K562 treated with DMSO at 1 percent for 4 hours (cell line): Measurements from ENCODE around the gene SMYD1. TPM values are rescaled to one million over a fixed set of nuclear protein-coding genes. Genes with fewer than 3 reads are reported as not detected.

Experiments used
- total RNA-seq: library from RNA; unstranded; fragments of 300-600 nt; gene quantifications from 2 replicates; pipeline ENCODE4 v1.2.3, GENCODE V29; 2022; ENCODE audit not compliant: insufficient read depth

SMYD1 gene
- total RNA-seq, result not detected in 2 replicates

DNA sequence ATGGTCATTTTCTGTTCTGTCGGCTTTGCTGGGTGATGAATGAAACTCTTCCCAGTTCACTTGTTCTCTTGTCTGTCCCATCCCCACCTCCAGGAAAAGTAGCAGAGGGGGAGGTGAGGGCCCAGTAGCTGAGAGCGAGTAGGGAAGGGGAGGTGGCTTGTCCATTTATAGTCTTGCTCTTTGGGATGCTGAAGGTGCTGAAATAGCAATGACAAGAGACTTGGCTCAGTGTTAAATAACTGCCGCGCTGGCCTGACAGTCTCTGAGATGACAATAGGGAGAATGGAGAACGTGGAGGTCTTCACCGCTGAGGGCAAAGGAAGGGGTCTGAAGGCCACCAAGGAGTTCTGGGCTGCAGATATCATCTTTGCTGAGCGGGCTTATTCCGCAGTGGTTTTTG lies at the start of gene SMYD1:
SMYD1 (plus strand) TSS at position 228 of the 400 bp plus-strand sequence; CDS start at position 268, 40 bp downstream.

DNA sequence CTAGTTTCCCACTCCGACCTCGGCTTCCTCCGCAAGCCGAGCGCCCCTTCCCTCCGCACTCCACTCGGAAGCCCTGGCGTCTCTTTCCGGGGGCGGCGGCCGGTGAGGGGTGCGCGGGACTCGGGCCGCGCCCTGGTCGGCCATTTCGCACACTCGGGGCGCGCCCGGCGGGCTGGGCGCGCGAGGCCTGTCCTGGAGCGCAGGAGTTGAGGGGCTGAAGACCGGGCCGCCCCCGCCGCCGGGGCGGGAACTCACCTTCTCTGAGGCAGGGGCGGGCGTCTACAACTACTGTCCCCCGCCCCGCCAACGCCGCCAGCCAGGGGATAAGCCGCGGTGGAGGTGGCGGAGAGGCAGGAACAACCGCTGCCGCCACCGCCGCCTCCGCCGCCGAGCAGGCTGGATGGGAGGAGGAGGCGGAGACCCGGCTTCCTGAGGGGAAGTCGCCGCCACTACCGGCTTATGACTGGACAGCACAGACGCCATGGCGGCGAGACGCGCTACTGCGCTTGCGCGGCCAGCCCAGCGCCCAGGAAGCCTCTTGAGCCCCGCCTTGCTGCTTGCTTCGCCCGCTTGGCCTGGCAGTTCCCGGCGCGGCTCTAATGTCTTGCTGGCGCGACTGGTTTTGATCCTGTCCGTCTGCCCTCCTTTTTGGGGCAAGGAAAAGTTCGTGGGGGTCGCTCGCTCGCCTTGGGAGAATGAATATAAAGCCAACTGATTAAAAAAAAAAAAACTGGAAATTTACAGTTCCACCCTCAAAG lies 12.1 kb upstream of the SMYD1 start, which contains the start of gene KRCC1:
KRCC1 (minus strand) TSS at position 413 of the 758 bp plus-strand sequence. CDS start 27,220 bp downstream, outside the sequence.

DNA sequence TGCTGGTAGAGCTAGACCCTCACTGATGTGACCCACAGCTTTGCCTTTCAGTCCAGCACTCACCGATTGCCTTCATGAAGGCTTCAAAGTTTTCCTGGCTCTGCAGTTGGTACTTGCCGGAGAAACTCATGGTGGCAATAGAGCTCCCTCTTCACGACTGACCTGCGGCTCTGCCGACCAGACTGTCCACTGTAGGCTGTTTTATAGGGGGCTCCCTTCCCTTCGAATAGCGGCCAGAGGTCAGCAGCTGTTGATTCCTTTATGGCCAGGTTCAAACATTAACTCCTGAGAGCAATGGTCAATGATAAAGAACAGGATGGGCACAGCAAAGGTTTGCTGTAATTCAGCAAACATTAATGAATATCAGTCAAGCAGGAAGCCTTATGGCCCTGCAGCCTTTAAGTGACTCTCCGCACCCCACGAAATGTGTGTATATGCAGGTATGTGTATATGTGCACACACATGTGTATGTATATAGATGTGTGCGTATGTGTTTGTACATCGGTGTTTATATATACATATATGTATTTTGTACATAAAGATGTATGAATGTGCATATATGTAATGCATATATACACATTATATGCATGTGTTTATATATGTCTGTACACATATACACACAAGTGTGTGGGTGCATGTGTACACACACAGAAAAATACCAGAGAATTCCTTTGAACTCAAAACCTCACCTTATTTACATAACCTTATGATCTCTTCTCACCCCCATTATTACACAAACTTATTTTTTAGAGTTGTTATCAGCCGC lies 60.4 kb downstream of the SMYD1 start, which contains the start of gene FABP1:
FABP1 (minus strand) TSS at position 175 of the 766 bp plus-strand sequence; CDS start at position 130, 45 bp downstream.

Other genes with a start within 250 kb of the SMYD1 start
- gene RGPD2, start 242.0 kb upstream of the SMYD1 start, total RNA-seq, result 2.1 and 7.2 TPM in 2 replicates
- gene RNU2-63P, start 51.3 kb upstream of the SMYD1 start, total RNA-seq, result not detected in 2 replicates
- gene KRCC1, start 12.0 kb upstream of the SMYD1 start, total RNA-seq, result 12.1 and 12.2 TPM in 2 replicates
- not detected in 2 replicates for gene FABP1, start 60.2 kb downstream of the SMYD1 start, total RNA-seq
- not detected in 2 replicates for gene THNSL2, start 102.5 kb downstream of the SMYD1 start, total RNA-seq